Retina (tissue), 1 donor: ENCODE data around the gene PTPN3.
A peak's percentile ranks its signal among the peaks of the same experiment; 100 is the strongest.
"Not testable (repeated sequence)": the region's sequence is repeated elsewhere in the genome, so short reads cannot be mapped to it uniquely, and the experiment has no call there.

ENCODE experiments used
- DNase-seq: peaks from one replicate; pipeline ENCODE4 v3.0.0-alpha.2; 2016

Gene PTPN3

GRCh38 chr9:109498195-109499092 lies at the start of gene PTPN3:
Gene PTPN3, minus strand, starts transcription at chr9:109498307. Its CDS starts 34,873 bp downstream, at chr9:109463434.
- peak; percentile 52 for DNase-seq

DNA sequence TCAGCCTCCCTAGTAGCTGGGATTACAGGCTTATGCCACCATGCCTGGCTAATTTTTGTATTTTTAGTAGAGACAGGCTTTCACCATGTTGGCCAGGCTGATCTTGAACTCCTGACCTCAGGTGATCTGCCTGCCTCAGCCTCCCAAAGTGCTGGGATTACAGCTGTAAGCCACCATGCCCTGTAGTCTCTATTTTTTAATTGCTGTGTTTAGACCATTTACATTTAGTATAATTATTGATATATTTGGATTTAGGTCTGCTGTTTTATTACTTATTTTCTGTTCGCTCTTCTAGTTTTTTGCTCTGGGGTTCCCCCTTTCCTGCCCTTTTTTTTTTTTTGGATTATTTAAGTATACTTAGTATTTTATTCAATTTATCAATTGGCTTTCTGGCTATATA lies 46.8 kb upstream of the PTPN3 start:
- not testable (repeated sequence) for DNase-seq

DNA sequence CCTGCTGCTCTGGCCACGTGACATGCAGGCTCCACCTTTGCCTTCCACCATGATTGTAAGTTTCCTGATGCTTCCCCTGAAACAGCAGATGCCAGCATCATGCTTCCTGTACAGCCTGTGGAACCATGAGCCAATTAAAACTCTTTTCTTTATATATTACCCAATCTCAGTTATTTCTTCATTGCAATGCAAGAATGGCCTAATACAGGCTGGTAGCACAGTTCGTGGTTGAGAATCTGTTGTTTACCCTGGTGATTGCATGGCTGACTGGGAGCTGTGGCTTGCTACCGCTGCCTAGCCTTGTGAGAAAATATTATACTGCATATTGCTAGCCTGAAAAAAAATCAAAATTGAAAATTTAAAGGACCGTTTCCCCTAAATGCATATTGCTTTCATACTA lies 44.8 kb upstream of the PTPN3 start:
- no peak for DNase-seq

- no peak for DNase-seq
Observed at GRCh38 chr9:109538346-109538745, 40.2 kb upstream of the PTPN3 start.

DNA sequence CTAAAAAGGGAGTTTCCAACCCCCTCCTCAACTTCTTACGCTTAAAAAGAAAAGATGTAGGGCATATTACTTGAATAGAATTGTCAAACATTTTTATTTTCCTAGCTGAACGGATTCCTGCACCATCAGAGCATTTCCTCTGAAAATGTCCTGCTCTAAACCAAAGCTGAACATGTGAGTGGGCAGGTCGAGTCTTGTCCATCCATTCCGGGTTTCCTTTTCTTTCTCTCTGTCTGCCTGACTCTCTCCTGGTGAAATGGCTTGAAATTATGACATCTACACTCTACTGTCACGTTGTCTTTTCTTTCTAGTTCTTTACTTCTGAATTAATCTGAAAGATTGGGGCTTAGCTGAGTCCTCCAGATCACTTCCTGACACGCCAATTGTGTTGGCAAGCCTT lies 39.2 kb upstream of the PTPN3 start:
- no peak for DNase-seq

GRCh38 chr9:109536859-109537258 lies 38.8 kb upstream of the PTPN3 start:
- DNase-seq, result no peak

DNA sequence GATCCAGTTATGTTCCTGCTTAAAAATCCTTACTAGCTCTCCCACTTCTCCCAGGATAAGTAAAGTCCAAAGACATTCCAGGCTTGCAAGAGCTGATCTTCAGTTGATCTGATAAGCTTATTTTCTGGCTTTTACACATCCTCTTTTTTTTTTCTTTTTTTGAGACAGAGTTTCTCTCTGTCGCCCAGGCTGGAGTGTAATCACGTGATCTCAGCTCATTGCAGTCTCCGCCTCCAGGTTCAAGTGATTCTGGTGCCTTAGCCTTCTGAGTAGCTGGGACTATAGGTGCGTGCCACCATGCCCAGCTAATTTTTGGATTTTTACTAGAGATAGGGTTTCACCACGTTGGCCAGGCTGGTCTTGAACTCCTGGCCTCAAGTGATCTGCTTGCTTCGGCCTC lies 37.3 kb upstream of the PTPN3 start:
- no peak for DNase-seq

DNA sequence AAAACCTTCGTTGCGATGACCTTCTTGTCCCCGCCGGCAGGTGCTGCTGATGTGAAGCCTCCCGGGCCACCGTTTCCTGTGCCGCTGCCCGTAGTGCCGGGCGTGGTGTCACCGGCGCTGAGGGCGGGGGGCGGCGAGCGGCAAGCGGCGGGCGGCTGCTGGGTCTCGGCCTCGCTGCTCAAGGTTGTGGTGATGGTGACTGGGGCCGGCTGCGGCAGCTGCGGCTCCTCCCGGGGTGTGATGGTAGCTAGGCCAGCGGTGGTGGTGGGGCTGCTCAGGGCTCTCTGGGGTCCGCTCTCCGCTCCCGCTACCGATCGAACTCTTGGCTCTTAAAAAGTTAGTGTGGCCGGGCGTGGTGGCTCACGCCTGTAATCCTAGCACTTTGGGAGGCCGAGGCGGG lies 36.0 kb upstream of the PTPN3 start:
- no peak for DNase-seq

GRCh38 chr9:109532652-109533051 lies 34.5 kb upstream of the PTPN3 start:
- not testable (repeated sequence) for DNase-seq

GRCh38 chr9:109522106-109522505 lies 24.0 kb upstream of the PTPN3 start:
- DNase-seq, result no peak

DNA sequence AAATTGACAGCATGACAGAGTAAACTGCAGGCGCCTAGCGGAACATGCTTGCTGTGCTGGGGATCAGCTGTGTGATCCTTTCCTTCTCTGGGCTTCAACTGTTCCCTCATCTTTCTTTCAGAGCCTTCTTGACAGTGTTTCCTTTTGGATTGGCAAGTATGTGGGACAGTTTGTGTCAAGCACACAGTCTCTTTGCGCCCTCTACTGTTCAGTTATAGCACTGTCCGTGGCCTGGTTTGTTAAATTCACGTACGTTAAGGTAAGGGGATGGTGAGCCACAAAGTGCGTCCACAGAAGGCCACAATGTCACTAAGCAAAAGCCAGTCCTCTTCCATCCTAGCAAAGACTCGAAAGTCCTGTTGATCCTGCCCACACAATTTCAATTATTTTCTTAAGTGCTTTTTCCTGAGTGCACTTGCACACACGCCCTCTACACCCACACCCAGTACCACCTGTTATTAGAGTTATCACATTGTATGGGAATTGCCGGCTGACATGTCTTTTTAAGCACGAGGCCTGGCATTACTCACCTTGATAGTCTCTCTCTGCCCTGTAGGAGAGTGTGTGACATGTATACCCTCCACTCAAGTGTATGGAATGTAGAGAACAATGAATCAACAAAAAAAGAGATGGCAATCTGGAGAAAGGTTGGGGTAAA lies 22.5 kb upstream of the PTPN3 start:
- DNase-seq, result peak; percentile 75

GRCh38 chr9:109519366-109519765 lies 21.3 kb upstream of the PTPN3 start:
- no peak for DNase-seq

GRCh38 chr9:109518621-109519335 lies 20.7 kb upstream of the PTPN3 start:
- no peak for DNase-seq

DNA sequence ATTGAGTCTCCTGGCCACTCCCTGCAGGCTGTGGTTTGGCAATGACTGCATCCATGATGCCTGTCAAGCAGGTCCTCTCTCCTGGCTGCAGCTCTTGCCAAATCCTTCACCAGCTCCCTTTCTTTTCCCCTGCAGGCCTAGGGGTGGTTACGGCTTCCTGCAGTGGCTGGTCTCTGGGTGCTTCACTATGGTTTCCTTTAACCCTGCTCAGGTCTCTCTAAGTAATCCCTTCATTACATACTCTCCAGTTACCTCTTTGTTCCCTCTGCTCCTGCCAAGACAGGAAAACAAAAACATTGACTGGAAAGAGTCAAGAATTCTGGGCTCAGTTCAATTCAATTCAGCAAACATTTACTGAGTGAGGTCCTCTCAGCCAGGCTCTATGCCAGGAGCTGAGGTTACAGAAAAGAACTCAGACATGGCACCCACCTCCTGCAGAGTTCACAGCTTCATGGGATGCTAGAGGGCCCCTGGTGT lies 19.8 kb upstream of the PTPN3 start:
- no peak for DNase-seq

DNA sequence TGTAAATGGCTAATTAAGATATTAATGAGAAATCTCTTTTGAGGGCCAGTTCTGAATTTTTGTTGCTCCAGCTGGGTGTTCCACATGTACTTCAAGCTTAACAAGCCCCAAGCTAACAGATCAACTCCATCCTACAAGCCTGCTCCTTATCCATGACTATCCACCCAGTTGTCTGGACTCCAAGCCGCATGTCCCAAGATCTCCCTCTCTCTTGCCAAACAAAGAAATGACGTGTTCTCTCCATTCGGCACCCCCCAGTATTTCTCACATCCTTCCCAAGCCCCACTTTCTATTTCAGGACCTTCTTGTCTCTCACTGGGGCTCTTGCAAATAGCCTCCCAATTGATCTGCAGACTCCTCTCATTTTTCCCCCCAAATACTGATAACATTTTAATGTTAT lies 15.8 kb upstream of the PTPN3 start:
- DNase-seq, result no peak

GRCh38 chr9:109512170-109512756 lies 14.2 kb upstream of the PTPN3 start:
- no peak for DNase-seq

DNA sequence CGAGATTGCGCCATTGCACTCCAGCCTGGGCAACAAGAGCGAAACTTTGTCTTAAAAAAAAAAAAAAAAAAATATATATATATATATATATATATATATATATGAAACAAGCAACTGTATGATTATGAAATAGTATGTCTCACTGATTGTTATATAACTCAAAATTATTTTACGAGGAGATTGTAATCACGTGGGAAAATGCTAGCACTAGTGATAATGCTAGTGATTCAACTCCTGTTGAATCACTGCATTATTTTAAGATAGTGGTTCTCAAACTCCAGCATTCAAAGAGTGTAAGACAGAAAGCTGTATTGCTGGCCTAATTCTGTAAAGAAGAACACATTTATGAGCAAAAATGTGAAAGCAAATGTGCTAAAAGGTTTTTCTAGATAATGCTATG lies 12.4 kb upstream of the PTPN3 start:
- no peak for DNase-seq

- DNase-seq, result not testable (repeated sequence)
Observed at GRCh38 chr9:109510042-109510441, 11.9 kb upstream of the PTPN3 start.

GRCh38 chr9:109509611-109510010 lies 11.5 kb upstream of the PTPN3 start:
- DNase-seq, result no peak

DNA sequence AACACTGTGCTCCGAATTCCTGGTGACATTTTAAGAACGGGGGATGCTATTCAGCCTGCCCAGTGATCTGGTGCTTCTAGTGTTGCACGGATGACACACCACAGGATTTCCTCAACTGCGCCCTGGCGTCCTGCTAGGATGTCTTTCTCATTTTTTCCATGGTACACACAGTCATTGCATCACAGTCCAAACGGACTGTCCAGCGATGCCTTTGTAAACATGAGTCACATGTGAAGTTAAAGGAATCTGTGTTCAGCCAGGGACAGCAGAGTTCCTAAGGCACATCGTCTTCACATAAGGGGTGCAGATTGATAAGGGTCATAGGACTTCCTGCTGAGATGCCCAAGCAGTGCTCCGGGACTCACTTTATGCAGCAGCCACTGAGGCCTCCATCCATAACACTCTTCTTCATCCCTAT lies 9.3 kb upstream of the PTPN3 start:
- DNase-seq, result no peak

DNA sequence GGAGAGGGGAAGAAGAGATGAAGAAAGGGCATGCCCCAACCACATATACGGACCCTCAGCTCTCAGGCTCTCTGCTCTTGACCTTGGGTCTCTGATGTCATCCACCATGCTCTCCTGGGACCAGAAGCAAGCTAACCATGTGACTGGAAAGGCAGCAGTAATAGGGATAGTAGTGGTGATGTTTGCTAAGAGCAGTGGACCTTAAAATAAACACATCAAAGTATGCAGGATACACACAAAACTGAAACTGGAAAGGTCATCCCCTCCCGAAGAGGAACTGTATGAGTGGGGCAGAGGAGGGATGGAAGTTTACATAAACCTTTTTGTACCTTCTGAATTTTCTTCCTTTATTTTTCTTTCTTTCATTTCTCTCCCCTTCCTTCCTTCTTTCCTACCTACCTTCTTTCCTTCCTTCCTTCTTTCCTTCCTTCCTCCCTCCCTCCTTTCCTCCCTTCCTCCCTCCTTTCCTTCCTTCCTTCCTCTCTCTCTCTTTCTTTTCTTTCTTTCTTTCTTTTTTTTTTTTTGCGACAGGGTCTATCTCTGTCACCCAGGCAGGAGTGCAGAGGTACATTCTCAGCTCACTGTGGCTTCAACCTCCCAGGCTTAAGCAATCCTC lies 8.1 kb upstream of the PTPN3 start:
- DNase-seq, result no peak

DNA sequence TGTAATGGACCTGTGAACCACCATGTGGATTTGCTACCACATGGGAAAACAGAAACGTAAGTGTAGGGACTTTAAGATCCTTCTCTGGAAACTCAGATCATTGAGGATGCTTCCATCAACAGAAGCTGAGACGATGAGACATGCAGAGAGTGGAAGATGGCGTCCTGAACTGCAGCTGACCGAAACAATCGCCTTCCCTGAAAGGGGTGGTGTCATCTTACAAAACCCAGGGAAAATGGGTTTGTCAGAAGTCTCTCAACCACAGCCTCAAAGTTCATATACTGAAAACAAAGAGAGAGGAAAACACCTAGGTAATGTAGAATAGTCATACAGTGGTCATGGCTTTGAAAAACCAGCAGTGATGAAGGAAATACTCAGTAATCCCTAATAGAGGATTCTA lies 6.6 kb upstream of the PTPN3 start:
- DNase-seq, result no peak
